GM21737 (cell line): ENCODE measurements around the gene TAS2R4.
"Not testable (repeated sequence)": the region's sequence is repeated elsewhere in the genome, so short reads cannot be mapped to it uniquely, and the experiment has no call there.

Source experiments
- ATAC-seq: cut with Tn5 transposase; IDR thresholded peaks from one replicate; pipeline ENCODE4 v1.9.1; 2021; ENCODE audit warnings: mild to moderate bottlenecking, moderate library complexity; ENCODE audit not compliant: unreplicated experiment

TAS2R4 gene, protein sequence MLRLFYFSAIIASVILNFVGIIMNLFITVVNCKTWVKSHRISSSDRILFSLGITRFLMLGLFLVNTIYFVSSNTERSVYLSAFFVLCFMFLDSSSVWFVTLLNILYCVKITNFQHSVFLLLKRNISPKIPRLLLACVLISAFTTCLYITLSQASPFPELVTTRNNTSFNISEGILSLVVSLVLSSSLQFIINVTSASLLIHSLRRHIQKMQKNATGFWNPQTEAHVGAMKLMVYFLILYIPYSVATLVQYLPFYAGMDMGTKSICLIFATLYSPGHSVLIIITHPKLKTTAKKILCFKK

DNA sequence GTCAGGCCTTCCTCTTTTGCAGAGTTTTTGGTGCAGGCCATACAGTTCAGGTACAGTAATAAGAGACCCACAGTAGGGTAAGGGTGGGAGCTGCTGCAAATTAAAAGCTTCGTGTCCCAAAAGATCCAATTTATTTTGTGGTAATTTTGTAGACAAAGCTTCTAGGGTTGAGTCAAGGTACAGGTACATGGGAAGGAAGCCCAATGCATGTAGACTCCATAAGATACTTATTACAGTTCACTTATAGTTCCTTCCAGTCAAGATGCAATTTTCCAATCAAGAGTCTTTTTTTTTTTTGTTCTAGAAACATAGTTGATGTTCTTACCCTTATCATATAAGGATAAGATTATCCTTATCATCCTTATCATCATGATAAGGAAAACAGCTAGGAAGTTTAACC lies at the start of gene TAS2R4:
Gene TAS2R4, plus strand, starts transcription at position 301 of the 400 bp plus-strand sequence. CDS start 1,815 bp downstream, outside the sequence.
- no peak for ATAC-seq

DNA sequence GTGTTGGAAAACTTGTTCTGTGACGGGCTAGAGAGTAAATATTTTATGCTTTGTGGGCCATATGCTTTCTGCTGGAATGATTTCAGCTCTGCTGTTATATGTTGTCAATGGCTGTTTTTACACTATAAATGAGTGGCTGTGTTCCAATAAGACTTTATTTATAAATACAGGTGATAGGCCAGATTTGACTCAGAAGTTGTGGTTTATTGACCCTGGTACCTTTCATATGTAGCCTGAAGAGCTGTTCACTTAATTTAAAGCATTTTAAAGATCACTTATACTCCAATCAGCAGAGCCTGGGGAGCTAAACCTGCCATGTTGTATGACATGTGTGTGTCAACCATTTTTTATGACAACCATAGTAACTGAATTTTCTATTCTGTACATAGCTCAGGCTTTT lies 47.5 kb upstream of the TAS2R4 start:
- ATAC-seq, result no peak

DNA sequence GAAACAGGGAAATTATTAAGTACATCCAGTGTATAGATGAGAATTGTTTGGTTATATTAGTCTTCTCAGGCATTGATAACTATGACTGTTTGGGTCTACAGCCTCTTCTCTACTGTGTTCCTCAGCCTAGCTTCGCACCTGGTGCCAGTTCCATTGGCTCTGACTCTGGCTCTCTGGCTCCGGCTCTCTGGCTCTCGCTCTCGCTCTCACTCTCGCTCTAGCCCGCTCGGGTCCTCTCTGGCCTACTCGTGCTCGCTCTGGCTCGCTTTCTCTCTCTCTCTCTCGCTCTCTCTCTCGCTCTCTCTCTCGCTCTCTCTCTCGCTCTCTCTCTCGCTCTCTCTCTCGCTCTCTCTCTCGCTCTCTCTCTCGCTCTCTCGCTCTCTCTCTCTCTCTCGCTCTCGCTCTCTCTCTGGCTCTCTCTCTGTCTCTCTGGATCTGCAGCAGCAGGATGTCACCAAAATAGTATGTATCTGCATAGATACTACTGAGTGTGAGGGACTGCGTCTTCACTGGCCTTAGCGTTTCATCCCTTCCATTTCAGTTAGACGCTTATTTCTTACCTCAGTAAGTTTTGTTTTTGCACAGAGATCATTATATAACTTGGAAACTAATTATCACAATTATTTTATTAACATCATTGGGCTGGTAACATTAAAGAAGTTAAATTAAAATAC lies 44.9 kb upstream of the TAS2R4 start:
- ATAC-seq, result no peak

DNA sequence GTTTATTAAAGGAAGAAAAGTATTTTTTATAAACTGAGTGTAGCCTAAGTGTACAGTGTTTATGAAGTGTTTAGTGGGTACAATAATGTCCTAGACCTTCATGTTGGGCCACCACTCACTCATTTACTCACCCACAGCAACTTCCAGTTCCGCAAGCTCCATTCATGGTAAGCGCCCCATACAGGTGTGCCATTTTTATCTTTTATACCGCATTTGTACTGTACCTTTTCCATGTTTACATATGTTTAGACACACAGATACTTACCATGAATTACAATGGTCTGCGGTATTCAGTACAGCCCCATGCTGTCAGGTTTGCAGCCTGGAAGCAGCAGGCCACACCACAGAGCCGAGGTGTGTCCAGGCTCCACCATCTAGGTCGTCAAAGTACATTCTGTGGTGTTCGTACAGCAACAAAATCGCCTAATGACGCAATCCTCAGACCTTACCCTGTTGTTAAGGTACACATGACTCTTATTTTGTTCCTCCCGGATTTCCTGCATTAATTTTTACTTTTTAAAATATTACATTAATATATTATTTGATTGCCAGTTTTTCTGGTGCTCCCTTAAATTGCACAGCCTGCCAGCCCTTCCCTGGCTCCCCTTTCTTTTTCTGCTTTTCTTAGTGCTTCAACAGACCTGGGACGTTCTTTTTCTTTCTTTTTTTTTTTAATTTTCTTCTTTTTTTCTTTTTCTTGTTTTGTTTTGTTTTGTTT lies 39.2 kb upstream of the TAS2R4 start:
- no peak for ATAC-seq

DNA sequence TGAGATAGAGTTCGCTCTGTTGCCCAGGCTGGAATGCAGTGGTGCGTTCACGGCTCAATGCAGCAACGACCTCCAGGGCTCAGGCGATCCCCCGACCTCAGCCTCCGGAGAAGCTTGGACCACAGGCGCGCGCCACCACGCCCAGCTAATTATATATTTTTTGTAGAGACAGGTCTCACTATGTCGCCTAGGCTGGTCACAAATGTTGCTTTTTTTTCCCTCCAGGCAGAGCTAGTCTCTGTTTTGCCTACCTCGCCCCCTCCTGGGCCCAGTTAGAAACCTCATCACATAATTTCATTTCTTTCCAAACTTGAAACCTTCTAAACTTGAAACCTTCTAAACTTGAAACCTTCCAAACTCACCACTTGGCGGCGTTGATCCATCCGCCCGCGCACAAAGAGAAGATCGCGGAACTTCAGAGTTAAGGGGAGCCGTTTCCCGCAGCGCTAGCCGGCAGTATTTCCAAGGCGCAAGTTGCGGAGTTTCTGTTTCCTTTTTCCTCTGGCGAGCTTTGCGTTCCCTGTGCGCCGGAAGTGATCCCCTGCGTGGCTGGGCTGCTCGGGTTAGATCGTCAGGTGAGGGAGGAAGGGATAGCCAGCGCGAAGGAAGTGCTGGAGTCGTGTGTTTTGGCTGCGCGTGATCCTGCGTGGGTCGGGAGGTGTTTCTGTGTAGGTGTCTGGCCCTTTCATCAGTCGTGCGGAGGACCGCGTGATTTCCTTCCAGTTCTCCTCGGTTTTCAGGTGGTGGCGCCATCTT lies 38.5 kb upstream of the TAS2R4 start, which contains the start of gene SSBP1:
Gene SSBP1, plus strand, starts transcription at position 523 of the 756 bp plus-strand sequence. CDS start 809 bp downstream, outside the sequence.
- peak; percentile 88 for ATAC-seq

DNA sequence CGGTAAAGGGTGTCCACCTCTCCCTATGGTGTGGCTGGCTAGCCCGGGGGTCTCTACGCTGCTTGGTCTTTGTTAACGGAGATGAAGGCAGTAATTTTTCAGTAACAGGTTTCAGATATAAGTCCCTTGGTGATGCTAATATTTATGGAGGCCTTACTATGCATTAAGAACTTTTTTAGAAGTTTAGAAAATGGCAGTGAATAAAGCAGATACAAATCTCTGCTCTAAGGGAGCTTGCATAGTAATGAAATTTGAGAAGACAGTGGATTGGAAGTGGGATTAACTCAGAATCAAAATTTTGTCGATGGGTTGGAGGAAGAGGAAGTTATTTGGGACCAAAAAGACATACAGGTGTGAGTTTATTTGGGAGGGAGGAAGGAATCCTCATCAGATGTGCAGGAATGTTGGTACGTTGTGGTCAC lies 37.9 kb upstream of the TAS2R4 start:
- no peak for ATAC-seq

DNA sequence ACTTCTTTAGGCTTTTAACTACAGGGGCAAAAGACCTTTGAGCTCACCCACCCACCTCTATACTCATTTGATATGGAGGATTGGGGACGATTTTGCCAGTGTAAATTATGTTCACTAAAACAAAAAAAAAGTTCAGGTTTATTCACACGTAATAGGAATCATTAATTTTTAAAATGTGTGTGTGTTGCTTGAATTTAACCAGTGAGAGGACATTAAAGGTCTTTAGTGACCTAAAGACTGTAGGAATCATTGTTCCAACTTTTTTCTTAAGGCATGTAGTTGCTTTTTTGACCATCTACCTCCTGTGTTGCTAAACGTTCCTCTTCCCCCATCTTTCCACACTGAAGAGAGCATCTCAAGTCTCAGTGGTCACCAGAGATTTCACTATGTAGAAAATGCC lies 37.2 kb upstream of the TAS2R4 start:
- ATAC-seq, result no peak

DNA sequence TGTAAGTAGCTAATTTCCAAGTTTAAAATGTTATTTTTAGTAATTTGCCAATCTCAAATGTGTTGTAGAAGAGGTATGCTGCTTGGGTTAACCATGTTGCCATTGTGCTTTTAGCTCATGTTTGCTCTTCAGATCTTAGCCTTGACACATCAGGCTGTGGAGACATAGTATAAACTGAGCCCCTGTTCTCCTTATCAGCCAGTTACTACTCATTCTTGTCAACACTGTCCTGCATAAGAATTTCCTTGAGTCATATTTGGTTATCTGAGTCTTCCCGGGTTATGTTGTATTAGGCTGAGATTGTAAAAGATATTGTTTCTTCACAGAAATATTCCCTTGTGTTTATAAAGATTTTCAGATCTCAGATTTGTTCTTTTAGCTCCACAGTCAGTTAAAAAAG lies 34.2 kb upstream of the TAS2R4 start:
- ATAC-seq, result no peak

DNA sequence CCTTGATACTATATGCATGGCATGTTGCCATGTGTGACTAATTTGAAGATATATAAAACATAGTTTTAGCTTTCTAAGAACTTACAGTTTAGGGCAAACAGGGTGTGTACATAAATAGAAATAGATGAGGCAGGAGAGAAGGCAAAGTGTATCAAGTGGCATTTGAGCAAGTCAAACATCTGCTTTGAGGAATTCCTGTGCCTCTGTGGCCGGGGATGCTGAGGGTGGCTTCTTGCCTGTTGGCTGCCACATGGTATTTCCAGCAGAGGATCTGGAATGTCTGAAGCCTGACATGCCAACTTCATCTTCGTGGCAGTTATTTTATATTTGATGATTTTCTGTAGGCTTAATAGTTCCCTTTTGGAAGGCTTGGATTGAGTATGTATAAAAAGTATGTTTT lies 32.3 kb upstream of the TAS2R4 start:
- ATAC-seq, result no peak

DNA sequence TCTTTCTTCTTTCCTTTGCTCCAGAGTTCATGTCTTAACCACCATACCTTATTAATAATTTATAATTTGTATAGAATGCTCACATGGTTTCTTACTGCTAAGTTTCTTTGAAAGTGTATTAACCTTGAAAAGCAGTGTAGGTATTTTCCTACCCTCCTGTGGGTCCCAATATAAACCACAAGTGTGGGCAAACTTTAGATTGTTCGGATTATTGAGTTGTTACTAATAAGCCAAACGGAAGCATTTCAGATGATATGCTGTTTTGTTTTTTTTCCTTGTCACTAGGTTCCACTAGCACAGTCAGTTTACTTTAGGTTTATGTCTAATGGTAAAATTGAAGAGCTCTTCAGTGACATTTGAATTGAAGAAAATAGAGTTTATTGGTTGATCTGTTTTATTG lies 28.1 kb upstream of the TAS2R4 start:
- ATAC-seq, result no peak

DNA sequence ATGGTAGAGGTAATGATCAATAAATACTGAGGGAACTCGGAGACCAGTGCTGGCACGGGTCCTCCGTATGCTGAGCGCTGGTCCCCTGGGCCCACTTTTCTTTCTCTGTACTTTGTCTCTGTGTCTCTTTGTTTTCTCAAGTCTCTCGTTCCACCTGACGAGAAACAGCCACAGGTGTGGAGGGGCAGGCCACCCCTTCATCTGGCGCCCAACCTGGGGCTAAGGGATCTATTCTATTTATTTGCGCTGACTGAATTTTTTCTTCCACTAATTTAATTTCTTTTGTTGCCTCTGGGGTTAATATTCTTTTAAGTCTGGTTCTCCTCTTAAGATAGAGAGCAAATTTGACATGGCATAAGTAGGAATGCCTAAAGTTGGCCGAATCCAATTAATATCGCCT lies 24.6 kb upstream of the TAS2R4 start:
- not testable (repeated sequence) for ATAC-seq

DNA sequence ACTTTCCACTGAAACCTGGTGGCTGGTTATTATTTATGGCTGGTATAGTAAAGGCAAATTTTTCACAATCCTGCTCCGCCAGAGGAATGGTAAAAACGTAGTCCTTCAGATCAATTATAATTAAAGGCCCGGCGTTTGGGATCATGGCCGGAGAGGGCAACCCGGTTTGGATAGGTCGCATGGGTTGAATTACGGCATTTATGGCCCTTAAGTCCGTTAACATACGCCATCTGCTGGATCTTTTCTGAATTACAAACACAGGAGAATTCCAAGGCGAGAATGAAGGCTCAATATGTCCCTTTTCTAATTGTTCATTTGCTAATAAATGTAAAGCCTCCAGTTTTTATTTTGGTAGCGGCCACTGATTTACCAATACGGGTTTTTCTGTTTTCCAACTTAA lies 23.8 kb upstream of the TAS2R4 start:
- ATAC-seq, result no peak

DNA sequence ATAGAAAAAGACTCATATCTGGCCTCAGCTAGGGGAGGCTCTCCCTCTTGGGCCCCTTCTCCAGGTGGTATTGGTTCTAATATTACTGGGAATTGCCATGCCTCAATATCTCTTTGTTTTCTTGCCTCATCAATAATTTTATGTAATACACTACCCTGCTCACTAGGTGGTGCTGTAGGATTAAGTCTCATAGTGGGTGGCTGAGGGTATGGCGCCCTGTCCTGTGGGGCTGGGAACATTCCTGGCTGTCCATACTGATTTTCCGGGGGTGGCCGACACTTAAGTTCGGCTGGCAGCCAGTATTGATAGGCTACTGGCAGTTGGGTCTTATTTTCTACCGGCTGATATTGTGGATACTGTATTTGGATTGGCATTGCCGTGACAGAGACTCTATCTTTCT lies 21.5 kb upstream of the TAS2R4 start:
- ATAC-seq, result no peak

DNA sequence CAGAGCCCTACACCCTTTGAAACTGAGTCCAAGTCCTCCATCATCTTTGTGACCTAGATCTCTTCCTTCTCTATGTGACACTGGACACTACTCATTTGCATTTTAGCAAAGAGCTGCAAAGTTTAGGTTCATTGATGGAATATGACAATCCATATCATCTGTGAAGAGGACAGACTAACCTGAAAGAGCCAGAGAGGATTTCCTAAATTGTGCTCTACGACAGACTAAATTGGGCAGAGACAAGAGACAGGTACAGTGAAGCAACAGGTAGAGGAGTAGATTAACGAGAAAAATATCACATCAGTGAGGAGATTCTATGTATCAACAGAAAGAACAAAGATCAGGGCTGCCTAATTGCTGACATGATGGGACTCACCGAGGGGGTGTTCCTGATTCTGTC lies 12.7 kb upstream of the TAS2R4 start, which contains the start of gene TAS2R3:
Gene TAS2R3, plus strand, starts transcription at position 301 of the 400 bp plus-strand sequence. Its CDS starts 62 bp downstream, at position 363.
- ATAC-seq, result no peak

DNA sequence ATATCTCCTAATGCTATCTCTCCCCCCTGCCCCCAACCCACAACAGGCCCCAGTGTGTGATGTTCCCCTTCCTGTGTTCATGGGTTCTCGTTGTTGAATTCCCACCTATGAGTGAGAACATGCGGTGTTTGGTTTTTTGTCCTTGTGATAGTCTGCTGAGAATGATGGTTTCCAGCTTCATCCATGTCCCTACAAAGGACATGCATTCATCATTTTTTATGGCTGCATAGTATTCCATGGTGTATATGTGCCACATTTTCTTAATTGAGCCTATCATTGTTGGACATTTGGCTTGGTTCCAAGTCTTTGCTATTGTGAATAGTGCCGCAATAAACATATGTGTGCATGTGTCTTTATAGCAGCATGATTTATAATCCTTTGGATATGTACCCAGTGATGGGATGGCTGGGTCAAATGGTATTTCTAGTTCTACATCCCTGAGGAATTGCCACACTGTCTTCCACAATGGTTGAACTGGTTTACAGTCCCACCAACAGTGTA lies 6.3 kb upstream of the TAS2R4 start:
- not testable (repeated sequence) for ATAC-seq

DNA sequence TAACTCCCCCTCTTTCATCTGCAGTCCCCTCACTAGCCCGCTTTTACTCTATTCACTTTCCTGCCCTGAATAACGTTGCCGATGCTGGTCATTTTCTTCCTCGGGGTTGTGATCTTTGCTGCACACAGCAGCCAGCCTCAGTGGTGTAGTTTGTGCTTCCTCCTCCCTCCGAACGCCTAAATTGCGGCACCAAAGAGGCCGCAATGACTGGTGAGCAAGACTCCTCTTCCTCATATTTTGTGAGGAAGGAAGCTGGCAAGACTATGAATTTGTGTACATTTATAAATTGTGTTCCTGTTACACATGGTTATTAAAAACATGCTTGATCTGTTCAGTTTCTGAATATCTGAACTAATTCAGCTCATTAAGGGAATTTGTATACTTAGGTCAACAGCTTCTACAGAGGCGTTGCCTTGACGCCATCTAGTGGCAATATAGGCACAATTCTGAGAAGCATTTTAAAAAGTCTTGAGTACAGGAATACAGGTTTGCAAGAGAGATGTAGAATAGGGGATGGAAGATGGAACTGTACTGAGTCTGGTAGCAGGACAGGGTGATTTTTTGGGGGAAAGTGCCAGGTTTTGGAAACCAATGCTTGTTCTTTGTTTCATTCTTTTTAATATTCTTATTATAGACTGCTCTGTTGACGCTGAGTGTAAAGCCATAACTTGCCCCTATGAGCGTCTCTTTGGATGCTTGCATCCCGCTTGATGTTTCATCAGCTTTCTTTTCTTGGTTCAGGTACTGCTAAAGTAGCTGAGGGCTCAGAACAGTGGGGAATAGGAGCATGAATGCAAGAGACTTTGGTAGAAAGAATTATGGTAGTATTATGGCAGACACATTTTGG lies 9.5 kb downstream of the TAS2R4 start:
- ATAC-seq, result no peak

DNA sequence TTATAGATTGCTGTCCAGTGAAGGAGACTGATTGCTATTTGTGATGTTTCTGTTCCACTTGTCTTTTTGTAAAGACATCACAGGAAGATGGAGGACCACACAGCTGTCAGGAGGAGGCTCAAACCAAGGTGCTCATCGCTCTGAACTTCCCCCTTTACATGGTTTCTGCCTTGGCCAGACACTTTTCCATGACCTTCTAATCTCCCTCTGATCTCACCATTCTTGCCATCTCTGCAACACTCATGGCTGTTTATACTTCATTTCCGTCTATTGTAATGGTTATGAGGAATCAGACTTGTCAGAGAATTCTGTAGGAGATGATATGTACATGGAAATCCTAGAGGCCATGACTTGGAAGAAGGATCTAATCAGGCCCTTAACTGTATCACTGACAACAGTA lies 11.8 kb downstream of the TAS2R4 start:
- no peak for ATAC-seq

DNA sequence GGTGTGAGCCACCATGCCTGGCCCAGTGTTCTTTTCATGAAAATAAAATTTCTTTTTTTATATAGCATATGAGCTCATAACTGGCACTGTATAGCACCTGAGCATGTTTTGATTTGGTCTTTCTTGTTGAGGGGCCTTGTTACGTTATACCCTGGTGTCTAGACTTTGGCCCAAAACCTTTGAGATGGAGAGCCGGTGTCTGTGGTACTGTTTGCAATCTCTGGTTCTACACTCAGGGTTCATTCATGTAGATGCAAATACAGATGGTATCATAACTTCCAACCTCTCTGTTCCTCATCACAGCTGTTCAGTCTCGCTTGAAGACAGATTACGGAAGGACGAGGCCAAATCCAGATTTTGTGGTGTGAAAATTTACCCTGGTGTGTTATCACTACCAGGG lies 13.4 kb downstream of the TAS2R4 start, which contains the start of gene TAS2R5:
Gene TAS2R5, plus strand, starts transcription at position 301 of the 400 bp plus-strand sequence. CDS start 145 bp downstream, outside the sequence.
- no peak for ATAC-seq

DNA sequence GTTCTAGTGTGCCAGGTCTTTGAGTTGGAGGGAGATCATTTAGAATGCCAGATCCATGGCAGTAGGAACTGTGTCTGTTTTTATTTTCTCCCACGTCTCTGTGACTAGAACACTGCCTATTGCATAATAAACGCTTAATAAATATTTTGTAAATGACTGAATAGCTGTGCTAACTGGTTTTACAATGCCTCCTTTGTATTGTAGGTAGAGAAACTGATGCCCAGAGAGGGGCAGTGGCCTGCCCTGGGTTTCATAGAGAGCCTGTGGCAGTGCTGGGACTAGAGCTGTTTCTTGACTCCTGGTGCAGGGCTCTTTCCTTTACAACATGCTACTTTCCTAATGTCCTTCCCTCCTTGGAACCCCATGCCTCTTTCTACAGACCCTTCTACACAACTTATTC lies 16.1 kb downstream of the TAS2R4 start:
- ATAC-seq, result no peak

DNA sequence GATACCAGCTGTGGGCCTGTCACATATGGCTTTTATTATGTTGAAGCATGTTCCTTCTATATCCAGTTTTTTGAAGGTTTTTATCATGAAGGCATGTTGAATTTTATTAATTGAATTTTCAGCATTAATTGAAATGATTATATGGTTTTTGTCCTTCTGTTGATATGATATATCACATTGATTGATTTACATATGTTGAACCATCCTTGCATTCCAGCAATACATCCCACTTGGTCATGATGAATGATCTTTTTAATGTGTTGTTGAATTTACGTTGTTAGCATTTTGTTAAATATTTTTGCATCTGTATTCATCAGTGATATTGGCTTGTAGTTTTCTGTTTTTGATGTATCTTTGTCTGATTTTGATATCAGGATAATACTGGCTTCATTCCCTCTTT lies 43.6 kb downstream of the TAS2R4 start:
- no peak for ATAC-seq
